IPS-NIHi7 (cell line): Measurements from ENCODE around the gene E2F8.

Experiments
- DNase-seq: peaks from one replicate; pipeline ENCODE4 v3.0.0; 2012; ENCODE audit warnings: mixed read lengths; ENCODE audit errors: extremely low spot score

E2F8 gene

GRCh38 chr11:19252394-19253152 is 11.8 kb upstream of the E2F8 start:
- DNase-seq, result no peak

GRCh38 chr11:19251577-19251976 is 10.8 kb upstream of the E2F8 start:
- DNase-seq, result no peak

- no peak for DNase-seq
These were observed 6.1 kb upstream of the E2F8 start for GRCh38 chr11:19246816-19247215.

GRCh38 chr11:19245351-19245750 is 4.6 kb upstream of the E2F8 start:
- no peak for DNase-seq

GRCh38 chr11:19244621-19245020 is 3.9 kb upstream of the E2F8 start:
- no peak for DNase-seq

- DNase-seq, result no peak
These were observed 3.3 kb upstream of the E2F8 start for GRCh38 chr11:19244084-19244483.

GRCh38 chr11:19243613-19244012 is 2.9 kb upstream of the E2F8 start:
- no peak for DNase-seq

GRCh38 chr11:19243143-19243542 is 2.4 kb upstream of the E2F8 start:
- DNase-seq, result no peak

- peak; percentile 35 for DNase-seq
These were observed 1.6 kb upstream of the E2F8 start for GRCh38 chr11:19242179-19242932.

GRCh38 chr11:19241260-19242178 is 774 bp upstream of the E2F8 start:
- peak; percentile 89 for DNase-seq

GRCh38 chr11:19239039-19239438 is 1.7 kb downstream of the E2F8 start:
- DNase-seq, result no peak

- no peak for DNase-seq
These were observed 2.9 kb downstream of the E2F8 start for GRCh38 chr11:19237813-19238212.

GRCh38 chr11:19237381-19237780 is 3.4 kb downstream of the E2F8 start:
- DNase-seq, result no peak

- no peak for DNase-seq
These were observed 6.4 kb downstream of the E2F8 start for GRCh38 chr11:19234231-19234817.

GRCh38 chr11:19232910-19233503 is 7.7 kb downstream of the E2F8 start:
- no peak for DNase-seq

GRCh38 chr11:19229671-19230070 is 11.1 kb downstream of the E2F8 start:
- no peak for DNase-seq

- DNase-seq, result no peak
These were observed 11.8 kb downstream of the E2F8 start for GRCh38 chr11:19228968-19229367.

GRCh38 chr11:19226378-19227195 is 14.2 kb downstream of the E2F8 start:
- no peak for DNase-seq

GRCh38 chr11:19225581-19225980 is 15.2 kb downstream of the E2F8 start:
- DNase-seq, result no peak

GRCh38 chr11:19225123-19225522 is 15.6 kb downstream of the E2F8 start:
- no peak for DNase-seq
